ENCODE results near the gene YOD1.

DNA sequence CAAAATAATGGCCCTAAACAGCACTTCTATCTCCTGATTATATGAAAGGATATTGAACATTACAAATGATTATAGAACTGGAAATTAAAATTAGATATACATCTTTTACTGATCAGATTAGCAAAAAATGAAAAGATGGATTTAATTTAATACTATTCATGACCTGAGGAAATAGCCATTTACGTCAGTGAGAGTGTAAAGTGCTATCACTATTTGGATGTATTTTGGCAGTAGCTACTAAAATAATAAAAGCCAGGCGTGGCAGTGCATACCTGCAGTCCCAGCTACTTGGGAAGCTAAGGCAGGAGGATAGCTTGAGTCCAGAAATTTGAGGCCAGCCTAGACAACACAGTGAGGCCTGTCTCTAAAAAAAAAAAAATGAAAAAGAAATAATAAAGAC is 42.9 kb upstream of the YOD1 start:
- TF ChIP-seq POLR2A (IDR thresholded peaks at IDR 0.05), result no peak
- TF ChIP-seq, protein P1, sequence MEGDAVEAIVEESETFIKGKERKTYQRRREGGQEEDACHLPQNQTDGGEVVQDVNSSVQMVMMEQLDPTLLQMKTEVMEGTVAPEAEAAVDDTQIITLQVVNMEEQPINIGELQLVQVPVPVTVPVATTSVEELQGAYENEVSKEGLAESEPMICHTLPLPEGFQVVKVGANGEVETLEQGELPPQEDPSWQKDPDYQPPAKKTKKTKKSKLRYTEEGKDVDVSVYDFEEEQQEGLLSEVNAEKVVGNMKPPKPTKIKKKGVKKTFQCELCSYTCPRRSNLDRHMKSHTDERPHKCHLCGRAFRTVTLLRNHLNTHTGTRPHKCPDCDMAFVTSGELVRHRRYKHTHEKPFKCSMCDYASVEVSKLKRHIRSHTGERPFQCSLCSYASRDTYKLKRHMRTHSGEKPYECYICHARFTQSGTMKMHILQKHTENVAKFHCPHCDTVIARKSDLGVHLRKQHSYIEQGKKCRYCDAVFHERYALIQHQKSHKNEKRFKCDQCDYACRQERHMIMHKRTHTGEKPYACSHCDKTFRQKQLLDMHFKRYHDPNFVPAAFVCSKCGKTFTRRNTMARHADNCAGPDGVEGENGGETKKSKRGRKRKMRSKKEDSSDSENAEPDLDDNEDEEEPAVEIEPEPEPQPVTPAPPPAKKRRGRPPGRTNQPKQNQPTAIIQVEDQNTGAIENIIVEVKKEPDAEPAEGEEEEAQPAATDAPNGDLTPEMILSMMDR (IDR thresholded peaks at IDR 0.05), result no peak

Measured in esophagus squamous epithelium (tissue), 4 donors.